Hepatocyte (in vitro differentiated cells): Measurements from ENCODE around the gene TAX1BP1. TPM values are rescaled to one million over a fixed set of nuclear protein-coding genes. Genes with fewer than 3 reads are reported as not detected.

Source experiments
- DNase-seq: peaks from one replicate; pipeline ENCODE4 v3.0.0-alpha.2; 2016; ENCODE audit warnings: low spot score
- H2AFZ ChIP-seq: fragments of 200-600 bp; sonication (generic); 2 replicates; pipeline ENCODE4 v1.6.0; 2016; ENCODE audit warnings: antibody characterized with exemption, mild to moderate bottlenecking
- H3K27ac ChIP-seq: fragments of 200-600 bp; sonication (generic); 2 replicates; pipeline ENCODE4 v1.5.1; 2016; ENCODE audit warnings: mild to moderate bottlenecking
- H3K27me3 ChIP-seq: fragments of 200-600 bp; sonication (generic); 2 replicates; pipeline ENCODE4 v1.6.1; 2016
- H3K36me3 ChIP-seq: fragments of 200-600 bp; sonication (generic); replicated peaks from 2 replicates; pipeline ENCODE4 v1.5.1; 2016; ENCODE audit warnings: low read depth; ENCODE audit not compliant: insufficient read depth
- H3K4me1 ChIP-seq: fragments of 200-600 bp; sonication (generic); 2 replicates; pipeline ENCODE4 v1.5.1; 2016; ENCODE audit warnings: mild to moderate bottlenecking, moderate library complexity; ENCODE audit not compliant: insufficient read depth
- H3K4me2 ChIP-seq: fragments of 200-600 bp; sonication (generic); 2 replicates; pipeline ENCODE4 v1.6.0; 2016
- H3K4me3 ChIP-seq: fragments of 200-600 bp; sonication (generic); 2 replicates; pipeline ENCODE4 v1.5.1; 2016; ENCODE audit warnings: mild to moderate bottlenecking
- H3K79me2 ChIP-seq: fragments of 200-600 bp; sonication (generic); 2 replicates; pipeline ENCODE4 v1.6.0; 2017; ENCODE audit warnings: mild to moderate bottlenecking
- H3K9me2 ChIP-seq: fragments of 200-600 bp; sonication (generic); replicated peaks from 2 replicates; pipeline ENCODE4 v1.6.0; 2017; ENCODE audit warnings: mild to moderate bottlenecking; ENCODE audit not compliant: insufficient read depth
- H3K9me3 ChIP-seq: fragments of 200-600 bp; sonication (generic); 2 replicates; pipeline ENCODE4 v1.5.1; 2016; ENCODE audit warnings: low read depth, mild to moderate bottlenecking
- H4K20me1 ChIP-seq: fragments of 200-600 bp; sonication (generic); 2 replicates; pipeline ENCODE4 v1.6.0; 2016; ENCODE audit warnings: mild to moderate bottlenecking; ENCODE audit not compliant: insufficient read depth, poor library complexity, severe bottlenecking
- EZH2 ChIP-seq: fragments of 200-600 bp; sonication (generic); IDR thresholded peaks from 2 replicates; pipeline ENCODE4 v1.6.1; 2016; ENCODE audit warnings: antibody characterized with exemption, mild to moderate bottlenecking, borderline replicate concordance
- EZH2phosphoT487 ChIP-seq: fragments of 200-600 bp; sonication (generic); IDR thresholded peaks from one replicate; pipeline ENCODE4 v1.6.1; 2018; ENCODE audit warnings: antibody characterized with exemption, mild to moderate bottlenecking, low read depth, moderate library complexity; ENCODE audit not compliant: unreplicated experiment, severe bottlenecking
- WGBS: methylation state at CpG from one replicate; pipeline ENCODE4 v1.1.6; 2016; ENCODE audit warnings: low lambda C conversion rate; ENCODE audit errors: missing lambda C conversion rate; 5-methylcytosine and 5-hydroxymethylcytosine counted together
- polyA plus RNA-seq: library from polyadenylated mRNA; unstranded; fragments of >200 nt; fragmentation: Nextera tagmentation; extraction: Ambion mirVana; gene quantifications from 2 replicates; pipeline ENCODE4 v1.2.1, GENCODE V29; 2016
- total RNA-seq: library from RNA; depleted of rRNA; stranded (reverse); fragments of >200 nt; gene quantifications from 2 replicates; pipeline ENCODE4 v1.2.3, GENCODE V29; 2014
- TF ChIP-seq, protein P1 (sequence below): fragments of 200-600 bp; sonication (generic); IDR thresholded peaks from 2 replicates; pipeline ENCODE4 v1.5.1; 2016; ENCODE audit warnings: antibody characterized with exemption, mild to moderate bottlenecking; ENCODE audit not compliant: poor library complexity

The TAX1BP1 gene
- total and polyA plus RNA-seq, 2 experiments from 2014 or later: 104 to 110 TPM

GRCh38 chr7:27765841-27766240 lies 25.9 kb downstream of the TAX1BP1 start:
- WGBS: 98% methylated on average over 11 of the region's 11 CpGs
- Histone ChIP-seq H3K4me3 (no peak overlapping the region), H4K20me1 (no peaks in the 10 kb centered on the region), H3K27me3 (no peaks in the 10 kb centered on the region), H2AFZ (no peak overlapping the region), H3K4me2 (no peak overlapping the region), H3K27ac (no peak overlapping the region), H3K9me3 (no peaks in the 10 kb centered on the region), H3K79me2 (peaks cover 64% of the 10 kb centered on the region), H3K4me1 (peaks cover 4% of the 10 kb centered on the region), H3K36me3 (no peaks in the 10 kb centered on the region), H3K9me2 (no peaks in the 10 kb centered on the region)
- DNase-seq: no peak
- TF ChIP-seq EZH2: no peak
- TF ChIP-seq, protein P1, sequence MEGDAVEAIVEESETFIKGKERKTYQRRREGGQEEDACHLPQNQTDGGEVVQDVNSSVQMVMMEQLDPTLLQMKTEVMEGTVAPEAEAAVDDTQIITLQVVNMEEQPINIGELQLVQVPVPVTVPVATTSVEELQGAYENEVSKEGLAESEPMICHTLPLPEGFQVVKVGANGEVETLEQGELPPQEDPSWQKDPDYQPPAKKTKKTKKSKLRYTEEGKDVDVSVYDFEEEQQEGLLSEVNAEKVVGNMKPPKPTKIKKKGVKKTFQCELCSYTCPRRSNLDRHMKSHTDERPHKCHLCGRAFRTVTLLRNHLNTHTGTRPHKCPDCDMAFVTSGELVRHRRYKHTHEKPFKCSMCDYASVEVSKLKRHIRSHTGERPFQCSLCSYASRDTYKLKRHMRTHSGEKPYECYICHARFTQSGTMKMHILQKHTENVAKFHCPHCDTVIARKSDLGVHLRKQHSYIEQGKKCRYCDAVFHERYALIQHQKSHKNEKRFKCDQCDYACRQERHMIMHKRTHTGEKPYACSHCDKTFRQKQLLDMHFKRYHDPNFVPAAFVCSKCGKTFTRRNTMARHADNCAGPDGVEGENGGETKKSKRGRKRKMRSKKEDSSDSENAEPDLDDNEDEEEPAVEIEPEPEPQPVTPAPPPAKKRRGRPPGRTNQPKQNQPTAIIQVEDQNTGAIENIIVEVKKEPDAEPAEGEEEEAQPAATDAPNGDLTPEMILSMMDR: no peak
- no peak for TF ChIP-seq EZH2phosphoT487

- no peaks in the 10 kb centered on the region for H3K9me2 ChIP-seq
- peaks cover 53% of the 10 kb centered on the region for H3K79me2 ChIP-seq
- no peak overlapping the region for H3K4me2 ChIP-seq
These were observed 27.4 kb downstream of the TAX1BP1 start for GRCh38 chr7:27767374-27767773.

DNA sequence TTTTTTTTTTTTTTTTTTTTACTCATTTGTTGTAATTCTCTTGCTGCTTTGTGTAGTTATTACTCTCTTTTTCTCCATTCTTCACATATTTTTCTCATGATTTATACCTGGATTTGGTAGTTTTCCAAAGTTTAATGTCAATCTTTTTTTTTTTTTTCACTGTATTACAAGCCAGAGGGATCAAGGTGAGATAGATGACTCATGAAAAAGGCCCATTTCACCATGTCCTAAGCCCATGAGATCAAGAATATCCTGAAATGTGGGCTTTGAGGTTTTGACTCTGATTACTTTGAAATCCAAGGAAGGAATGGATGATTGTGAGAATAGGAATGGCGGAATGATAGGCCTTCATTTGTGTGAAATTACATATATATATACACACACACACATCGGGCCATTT lies 31.1 kb downstream of the TAX1BP1 start:
- Histone ChIP-seq H3K4me1 (no peaks in the 10 kb centered on the region), H4K20me1 (peaks cover 2% of the 10 kb centered on the region), H3K4me3 (no peak overlapping the region), H2AFZ (no peak overlapping the region), H3K9me2 (no peaks in the 10 kb centered on the region), H3K27ac (no peak overlapping the region), H3K4me2 (no peak overlapping the region), H3K36me3 (no peaks in the 10 kb centered on the region), H3K27me3 (no peaks in the 10 kb centered on the region), H3K9me3 (no peaks in the 10 kb centered on the region), H3K79me2 (peaks cover 38% of the 10 kb centered on the region)
- TF ChIP-seq, protein P1: no peak
- TF ChIP-seq EZH2phosphoT487: no peak
- no peak for TF ChIP-seq EZH2
- no peak for DNase-seq
- WGBS: 90% methylated on average over 2 of the region's 2 CpGs

More at GRCh38 chr7:27767374-27767773, 27.4 kb downstream of the TAX1BP1 start:
- Histone ChIP-seq H3K27me3 (no peaks in the 10 kb centered on the region), H3K36me3 (no peaks in the 10 kb centered on the region), H3K9me3 (no peaks in the 10 kb centered on the region), H3K4me3 (no peak overlapping the region), H3K4me1 (peaks cover 4% of the 10 kb centered on the region), H4K20me1 (no peaks in the 10 kb centered on the region), H3K27ac (no peak overlapping the region), H2AFZ (no peak overlapping the region)
- TF ChIP-seq, protein P1: no peak
- TF ChIP-seq EZH2 (no peak), EZH2phosphoT487 (no peak)
- DNase-seq: no peak
